HEK293 (cell line): ENCODE data around the gene KIAA0232.

Source experiments
- CTCF ChIA-PET: fragments of 350-600 bp; formaldehyde crosslinking; extraction: SDS; loops from one replicate; lab custom pipeline; 2021; ENCODE audit warnings: antibody characterized with exemption; lab: Yijun Ruan, JAX
- POLR2A ChIA-PET: fragments of 300-600 bp; formaldehyde crosslinking; extraction: SDS; loops from one replicate; lab custom pipeline; 2020; ENCODE audit warnings: antibody characterized with exemption, inconsistent platforms; lab: Yijun Ruan, JAX
- H3K27ac ChIP-seq: fragments of 200-500 bp; sonication (Bioruptor generic); 2 replicates; pipeline ENCODE4 v1.5.1; 2014; ENCODE audit warnings: low read depth, low read length, control low read depth, inconsistent platforms; ENCODE audit errors: extremely low read depth
- H3K36me3 ChIP-seq, 2 experiments: fragments of 200-500 bp in 1 of 2; sonication (Bioruptor generic) in 1 of 2; 1 replicate in 1 of 2; 2 replicates in 1 of 2; pipeline ENCODE4 v1.5.1; 2014 to 2017; ENCODE audit warnings: inconsistent platforms in 2 of 2, low read length in 2 of 2; ENCODE audit not compliant: control insufficient read depth in 2 of 2, insufficient read depth in 1 of 2
- H3K4me1 ChIP-seq: fragments of 200-500 bp; sonication (Bioruptor generic); 2 replicates; pipeline ENCODE4 v1.5.1; 2014; ENCODE audit warnings: mild to moderate bottlenecking, low read length, inconsistent platforms; ENCODE audit not compliant: control insufficient read depth, insufficient read depth
- H3K4me3 ChIP-seq: 2 replicates; pipeline ENCODE4 v1.5.1; 2011; ENCODE audit warnings: low read depth, mild to moderate bottlenecking, control low read depth, low read length, moderate library complexity
- H3K9me3 ChIP-seq: fragments of 200-500 bp; sonication (Bioruptor generic); 2 replicates; pipeline ENCODE4 v1.5.1; 2014; ENCODE audit warnings: low read depth, low read length, inconsistent platforms; ENCODE audit not compliant: control insufficient read depth, insufficient read depth
- CTCF ChIP-seq: fragments of 450-650 bp; formaldehyde crosslinking; IDR thresholded peaks from 2 replicates; pipeline ENCODE4 v1.5.1; 2016; ENCODE audit warnings: missing biosample characterization, missing genetic modification characterization
- FEZF1 ChIP-seq: fragments of 450-650 bp; formaldehyde crosslinking; IDR thresholded peaks from 2 replicates; pipeline ENCODE4 v1.5.1; 2016; ENCODE audit warnings: missing biosample characterization, missing genetic modification characterization
- PRDM1 ChIP-seq: fragments of 450-650 bp; formaldehyde crosslinking; IDR thresholded peaks from 2 replicates; pipeline ENCODE4; 2016; ENCODE audit warnings: missing biosample characterization, missing genetic modification characterization
- SCRT2 ChIP-seq: fragments of 450-650 bp; formaldehyde crosslinking; IDR thresholded peaks from 2 replicates; pipeline ENCODE4 v1.5.1; 2016; ENCODE audit warnings: missing biosample characterization, missing genetic modification characterization
- ZBTB44 ChIP-seq: fragments of 450-650 bp; IDR thresholded peaks from 2 replicates; pipeline ENCODE4 v1.5.1; 2018; ENCODE audit warnings: missing biosample characterization, mild to moderate bottlenecking, missing genetic modification characterization
- ZBTB8A ChIP-seq: fragments of 450-650 bp; formaldehyde crosslinking; IDR thresholded peaks from 2 replicates; pipeline ENCODE4 v1.5.1; 2016; ENCODE audit warnings: missing biosample characterization, missing genetic modification characterization
- ZFP69B ChIP-seq: fragments of 450-650 bp; formaldehyde crosslinking; IDR thresholded peaks from 2 replicates; pipeline ENCODE4 v1.5.1; 2016; ENCODE audit warnings: missing biosample characterization, missing genetic modification characterization
- ZNF2 ChIP-seq: fragments of 450-650 bp; formaldehyde crosslinking; IDR thresholded peaks from 2 replicates; pipeline ENCODE4 v1.5.1; 2016; ENCODE audit warnings: missing biosample characterization, missing genetic modification characterization
- ZNF280D ChIP-seq: fragments of 450-650 bp; formaldehyde crosslinking; IDR thresholded peaks from 2 replicates; pipeline ENCODE4 v1.5.1; 2016; ENCODE audit warnings: missing biosample characterization, missing genetic modification characterization
- ZNF350 ChIP-seq: fragments of 450-650 bp; formaldehyde crosslinking; IDR thresholded peaks from 2 replicates; pipeline ENCODE4 v1.5.0; 2017; ENCODE audit warnings: missing biosample characterization, mild to moderate bottlenecking, missing genetic modification characterization
- ZNF37A ChIP-seq: fragments of 450-650 bp; IDR thresholded peaks from 2 replicates; pipeline ENCODE4 v1.5.1; 2018; ENCODE audit warnings: missing biosample characterization, missing genetic modification characterization
- ZNF433 ChIP-seq: fragments of 450-650 bp; formaldehyde crosslinking; IDR thresholded peaks from 2 replicates; pipeline ENCODE4 v1.5.1; 2016; ENCODE audit warnings: missing biosample characterization, missing genetic modification characterization, low read depth
- ZNF473 ChIP-seq: fragments of 450-650 bp; formaldehyde crosslinking; IDR thresholded peaks from 2 replicates; pipeline ENCODE4 v1.5.1; 2017; ENCODE audit warnings: missing biosample characterization, missing genetic modification characterization
- ZNF610 ChIP-seq: fragments of 450-650 bp; formaldehyde crosslinking; IDR thresholded peaks from 2 replicates; pipeline ENCODE4 v1.5.1; 2016; ENCODE audit warnings: missing biosample characterization, missing genetic modification characterization, borderline replicate concordance
- ZNF654 ChIP-seq: fragments of 450-650 bp; formaldehyde crosslinking; IDR thresholded peaks from 2 replicates; pipeline ENCODE4 v1.5.1; 2016; ENCODE audit warnings: low read depth, missing biosample characterization, missing genetic modification characterization

Gene KIAA0232

GRCh38 chr4:6907658-6908191 lies 125.2 kb downstream of the KIAA0232 start:
- Histone ChIP-seq H3K9me3 (no peaks in the 10 kb centered on the region), H3K36me3 (no peaks in the 10 kb centered on the region), H3K4me1 (no peaks in the 10 kb centered on the region), H3K4me3 (no peak overlapping the region), H3K27ac (no peak overlapping the region)
- TF ChIP-seq SCRT2 = 0 out of 2 replicates have a peak, but pooled peaks have one; percentile 31
- TF ChIP-seq ZBTB8A (tag by site-specific recombination) = no peak
- TF ChIP-seq ZNF37A = no peak
- TF ChIP-seq ZNF433 (tag by site-specific recombination) = no peak
- peak; percentile 23; the same call in 1 of the 2 replicates for TF ChIP-seq ZNF654 (tag by site-specific recombination)
- no peak for TF ChIP-seq ZBTB44 (tag by site-specific recombination)
- TF ChIP-seq CTCF (tag by site-specific recombination) = peak; percentile 35; the same call in 1 of the 2 replicates
- TF ChIP-seq ZNF2 (tag by site-specific recombination) = no peak
- TF ChIP-seq FEZF1 (tag by site-specific recombination) = no peak
- no peak for TF ChIP-seq ZNF350 (tag by site-specific recombination)
- TF ChIP-seq PRDM1 (tag by site-specific recombination) = no peak
- no peak for TF ChIP-seq ZFP69B
- no peak for TF ChIP-seq ZNF610 (tag by site-specific recombination)
- CTCF ChIA-PET = interaction anchor here (0.5 to 2.0 kb wide), 5 partner anchors 20 to 161 kb away, joined by 3 to 7 read pairs (median 3); no protein-coding TSS in a partner anchor
- POLR2A ChIA-PET = no interaction called here

- H3K27ac ChIP-seq = peak overlapping the region; percentile 88; the same call in 1 of the 2 replicates
- H3K4me1 ChIP-seq = no peaks in the 10 kb centered on the region
Measured at GRCh38 chr4:6908432-6909112, 126.0 kb downstream of the KIAA0232 start.

More at GRCh38 chr4:6908432-6909112, 126.0 kb downstream of the KIAA0232 start:
- CTCF ChIA-PET = interaction anchor here (0.6 to 2.0 kb wide), 8 partner anchors 19 to 188 kb away, joined by 3 to 9 read pairs (median 3); no protein-coding TSS in a partner anchor
- POLR2A ChIA-PET = interaction anchor here (1.0 to 1.8 kb wide), 6 partner anchors 8 to 160 kb away, joined by 3 to 11 read pairs (median 5); partner anchors contain the start of gene GRPEL1
- TF ChIP-seq ZBTB8A (tag by site-specific recombination) = no peak
- 0 out of 2 replicates have a peak, but pooled peaks have one; percentile 5 for TF ChIP-seq ZNF280D (tag by site-specific recombination)
- TF ChIP-seq ZNF473 (tag by site-specific recombination) = no peak
- H3K9me3 ChIP-seq = no peaks in the 10 kb centered on the region
- peak overlapping the region; percentile 70 for H3K4me3 ChIP-seq
- no peaks in the 10 kb centered on the region for H3K36me3 ChIP-seq
